ENCODE data around the gene UTP4.

GRCh38 chr16:69130461-69130860 lies 2.0 kb upstream of the UTP4 start:
- TF ChIP-seq CTCF (IDR thresholded peaks at IDR 0.05) (no peak), POLR2A (IDR thresholded peaks at IDR 0.05) (no peak)

All from lower leg skin (tissue), 3 donors.